ENCODE results near the gene ICOSLG.
"Not testable (repeated sequence)": the region's sequence is repeated elsewhere in the genome, so short reads cannot be mapped to it uniquely, and the experiment has no call there.

The ICOSLG gene

DNA sequence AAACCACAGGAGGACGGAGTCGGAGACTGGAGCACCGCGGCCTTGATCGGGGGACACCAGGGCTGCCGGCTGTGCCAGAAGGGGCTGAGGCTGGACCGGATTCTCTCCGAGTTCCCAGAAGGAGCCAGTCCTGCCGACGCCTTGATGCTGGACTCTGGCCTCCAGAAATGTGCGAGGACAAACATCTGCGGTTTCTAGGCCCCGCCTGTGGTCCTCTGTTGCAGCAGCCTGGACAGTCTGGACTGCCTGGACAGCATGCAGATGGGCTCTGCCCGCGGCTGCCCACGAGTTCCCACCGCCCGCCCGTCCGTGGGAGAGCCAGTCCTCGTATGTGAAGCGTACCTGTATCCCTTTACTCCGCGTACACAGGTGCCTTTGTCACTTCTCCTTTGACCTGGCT lies 34.6 kb downstream of the ICOSLG start:
- H3K27ac ChIP-seq (ENCODE audit: low read length); H2AFZ ChIP-seq (ENCODE audit: low read depth, low read length); H3K4me1 ChIP-seq (ENCODE audit: low read length); H3K27me3 ChIP-seq (ENCODE audit: low read depth, low read length); H4K20me1 ChIP-seq (ENCODE audit: insufficient read depth, low read length); H3K4me3 ChIP-seq (ENCODE audit: low read length); H3K4me2 ChIP-seq (ENCODE audit: low read length); H3K9ac ChIP-seq (ENCODE audit: low read length); H3K79me2 ChIP-seq (ENCODE audit: low read length); H3K9me3 ChIP-seq (ENCODE audit: insufficient read depth, low read length); H3K36me3 ChIP-seq (replicated peaks; ENCODE audit: low read depth, low read length): not testable (repeated sequence)

DNA sequence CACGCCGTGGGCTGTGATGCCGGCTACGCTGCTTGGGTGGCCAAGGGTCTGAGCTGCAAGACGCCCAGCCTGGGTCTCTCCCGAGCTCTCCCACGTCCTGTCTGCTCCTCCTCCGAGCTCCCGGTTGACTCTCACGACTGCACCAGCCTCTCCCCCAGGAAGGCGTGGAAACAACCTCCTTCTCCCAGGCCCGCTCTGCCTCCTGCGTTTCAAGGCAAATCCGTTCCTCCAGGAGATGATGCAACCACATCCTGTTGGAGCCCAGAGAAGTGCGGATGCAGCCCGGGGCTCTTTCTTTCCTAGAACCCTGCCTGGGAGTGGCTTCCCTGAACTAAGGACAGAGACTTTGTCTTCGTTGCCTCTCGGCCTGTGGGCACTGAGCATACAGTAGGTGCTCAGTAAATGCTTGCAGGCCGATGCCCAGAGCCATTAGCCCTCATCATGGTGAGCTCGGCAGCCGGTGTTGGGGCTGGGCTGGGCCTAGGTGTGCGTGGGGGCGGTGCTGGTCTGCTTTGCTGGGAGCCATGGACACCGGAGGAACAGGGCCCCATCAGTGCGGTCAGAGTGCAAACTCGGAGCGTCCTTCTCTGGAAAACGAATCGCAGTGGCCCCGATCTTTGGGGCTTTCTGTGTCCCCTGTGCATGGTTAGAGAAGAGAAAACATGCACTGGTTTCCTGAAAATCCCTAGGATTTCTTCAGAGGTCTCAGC lies 38.0 kb downstream of the ICOSLG start:
- H3K27ac ChIP-seq (ENCODE audit: low read length); H4K20me1 ChIP-seq (ENCODE audit: insufficient read depth, low read length); H3K9me3 ChIP-seq (ENCODE audit: insufficient read depth, low read length); H2AFZ ChIP-seq (ENCODE audit: low read depth, low read length); H3K79me2 ChIP-seq (ENCODE audit: low read length); H3K9ac ChIP-seq (ENCODE audit: low read length); H3K4me3 ChIP-seq (ENCODE audit: low read length); H3K36me3 ChIP-seq (replicated peaks; ENCODE audit: low read depth, low read length); H3K4me1 ChIP-seq (ENCODE audit: low read length); H3K4me2 ChIP-seq (ENCODE audit: low read length); H3K27me3 ChIP-seq (ENCODE audit: low read depth, low read length): not testable (repeated sequence)

DNA sequence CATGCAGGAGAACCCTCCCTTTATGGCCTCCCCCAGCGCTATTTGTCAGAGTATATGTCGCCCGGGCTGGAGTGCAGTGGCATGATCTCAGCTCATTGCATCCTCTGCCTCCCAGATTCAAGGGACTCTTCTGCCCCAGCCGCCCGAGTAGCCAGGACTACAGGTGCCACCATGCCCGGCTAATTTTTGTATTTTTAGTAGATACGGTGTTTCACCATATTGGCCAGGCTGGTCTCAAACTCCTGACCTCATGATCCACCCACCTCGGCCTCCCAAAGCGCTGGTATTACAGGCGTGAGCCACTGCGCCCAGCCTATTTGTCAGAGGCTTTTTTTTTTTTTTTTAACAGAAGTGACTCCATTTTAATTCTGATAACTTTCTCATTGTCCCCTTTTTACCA lies 40.7 kb downstream of the ICOSLG start:
- not testable (repeated sequence) for H4K20me1 ChIP-seq (ENCODE audit: insufficient read depth, low read length); H3K4me2 ChIP-seq (ENCODE audit: low read length); H3K9ac ChIP-seq (ENCODE audit: low read length); H3K27me3 ChIP-seq (ENCODE audit: low read depth, low read length); H3K9me3 ChIP-seq (ENCODE audit: insufficient read depth, low read length); H3K36me3 ChIP-seq (replicated peaks; ENCODE audit: low read depth, low read length); H3K27ac ChIP-seq (ENCODE audit: low read length); H3K79me2 ChIP-seq (ENCODE audit: low read length); H2AFZ ChIP-seq (ENCODE audit: low read depth, low read length); H3K4me3 ChIP-seq (ENCODE audit: low read length)
- peaks cover 14% of the 10 kb centered on the region for H3K4me1 ChIP-seq (ENCODE audit: low read length)

DNA sequence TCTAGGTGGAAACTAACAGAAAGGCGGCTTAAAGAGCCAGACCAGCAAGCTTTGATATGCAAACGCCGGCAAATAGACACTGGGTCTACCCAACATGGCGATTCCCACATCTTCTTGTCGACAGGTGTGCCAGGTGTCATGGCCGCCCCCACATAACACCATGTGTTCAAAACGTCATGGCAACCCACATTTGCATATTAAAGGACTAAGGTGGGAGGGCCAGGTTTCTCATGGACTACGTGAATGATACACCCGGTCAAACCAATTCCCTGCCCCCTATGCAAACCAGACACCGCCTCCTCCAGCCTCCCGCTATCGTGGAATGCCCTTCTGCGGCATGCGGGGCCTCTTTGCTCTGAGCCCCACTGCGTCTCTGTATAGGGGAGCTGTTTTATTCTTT lies 41.3 kb downstream of the ICOSLG start:
- no peaks in the 10 kb centered on the region for H3K27me3 ChIP-seq (ENCODE audit: low read depth, low read length)
- H4K20me1 ChIP-seq (ENCODE audit: insufficient read depth, low read length): no peaks in the 10 kb centered on the region
- peaks cover 14% of the 10 kb centered on the region for H3K4me1 ChIP-seq (ENCODE audit: low read length)
- no peaks in the 10 kb centered on the region for H3K9me3 ChIP-seq (ENCODE audit: insufficient read depth, low read length)
- no peak overlapping the region for H2AFZ ChIP-seq (ENCODE audit: low read depth, low read length)
- no peak overlapping the region for H3K27ac ChIP-seq (ENCODE audit: low read length)
- H3K9ac ChIP-seq (ENCODE audit: low read length): no peak overlapping the region
- H3K79me2 ChIP-seq (ENCODE audit: low read length): no peaks in the 10 kb centered on the region
- no peaks in the 10 kb centered on the region for H3K36me3 ChIP-seq (replicated peaks; ENCODE audit: low read depth, low read length)
- TF ChIP-seq, protein P1, sequence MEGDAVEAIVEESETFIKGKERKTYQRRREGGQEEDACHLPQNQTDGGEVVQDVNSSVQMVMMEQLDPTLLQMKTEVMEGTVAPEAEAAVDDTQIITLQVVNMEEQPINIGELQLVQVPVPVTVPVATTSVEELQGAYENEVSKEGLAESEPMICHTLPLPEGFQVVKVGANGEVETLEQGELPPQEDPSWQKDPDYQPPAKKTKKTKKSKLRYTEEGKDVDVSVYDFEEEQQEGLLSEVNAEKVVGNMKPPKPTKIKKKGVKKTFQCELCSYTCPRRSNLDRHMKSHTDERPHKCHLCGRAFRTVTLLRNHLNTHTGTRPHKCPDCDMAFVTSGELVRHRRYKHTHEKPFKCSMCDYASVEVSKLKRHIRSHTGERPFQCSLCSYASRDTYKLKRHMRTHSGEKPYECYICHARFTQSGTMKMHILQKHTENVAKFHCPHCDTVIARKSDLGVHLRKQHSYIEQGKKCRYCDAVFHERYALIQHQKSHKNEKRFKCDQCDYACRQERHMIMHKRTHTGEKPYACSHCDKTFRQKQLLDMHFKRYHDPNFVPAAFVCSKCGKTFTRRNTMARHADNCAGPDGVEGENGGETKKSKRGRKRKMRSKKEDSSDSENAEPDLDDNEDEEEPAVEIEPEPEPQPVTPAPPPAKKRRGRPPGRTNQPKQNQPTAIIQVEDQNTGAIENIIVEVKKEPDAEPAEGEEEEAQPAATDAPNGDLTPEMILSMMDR (IDR thresholded peaks at IDR 0.05; ENCODE audit: low read depth, low read length): no peak
- no peak for TF ChIP-seq EZH2phosphoT487 (IDR thresholded peaks at IDR 0.05; ENCODE audit: low read depth)
- no peak overlapping the region for H3K4me2 ChIP-seq (ENCODE audit: low read length)
- H3K4me3 ChIP-seq (ENCODE audit: low read length): no peak overlapping the region

DNA sequence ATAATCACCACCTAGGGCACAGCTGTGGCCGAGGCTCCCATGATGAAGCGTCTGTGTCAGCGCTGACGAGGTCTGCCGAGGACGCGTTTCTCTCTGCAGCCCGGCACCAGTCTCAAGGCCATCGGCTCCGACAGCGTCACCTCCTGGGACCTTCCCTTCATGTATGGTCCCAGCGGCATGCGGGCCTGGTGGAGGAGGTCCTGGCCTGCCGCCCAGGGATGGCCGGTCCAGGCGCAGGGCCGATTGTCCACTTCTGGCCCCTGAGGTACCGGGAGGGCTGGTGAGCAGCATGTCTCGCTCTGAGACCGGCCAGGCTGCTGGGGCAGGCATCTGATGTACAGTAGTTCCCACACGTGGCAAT lies 43.6 kb downstream of the ICOSLG start:
- H3K9ac ChIP-seq (ENCODE audit: low read length); H3K9me3 ChIP-seq (ENCODE audit: insufficient read depth, low read length); H3K36me3 ChIP-seq (replicated peaks; ENCODE audit: low read depth, low read length); H4K20me1 ChIP-seq (ENCODE audit: insufficient read depth, low read length); H2AFZ ChIP-seq (ENCODE audit: low read depth, low read length); H3K27me3 ChIP-seq (ENCODE audit: low read depth, low read length); H3K27ac ChIP-seq (ENCODE audit: low read length); H3K4me2 ChIP-seq (ENCODE audit: low read length); H3K79me2 ChIP-seq (ENCODE audit: low read length); H3K4me3 ChIP-seq (ENCODE audit: low read length): not testable (repeated sequence)
- H3K4me1 ChIP-seq (ENCODE audit: low read length): peaks cover 14% of the 10 kb centered on the region

DNA sequence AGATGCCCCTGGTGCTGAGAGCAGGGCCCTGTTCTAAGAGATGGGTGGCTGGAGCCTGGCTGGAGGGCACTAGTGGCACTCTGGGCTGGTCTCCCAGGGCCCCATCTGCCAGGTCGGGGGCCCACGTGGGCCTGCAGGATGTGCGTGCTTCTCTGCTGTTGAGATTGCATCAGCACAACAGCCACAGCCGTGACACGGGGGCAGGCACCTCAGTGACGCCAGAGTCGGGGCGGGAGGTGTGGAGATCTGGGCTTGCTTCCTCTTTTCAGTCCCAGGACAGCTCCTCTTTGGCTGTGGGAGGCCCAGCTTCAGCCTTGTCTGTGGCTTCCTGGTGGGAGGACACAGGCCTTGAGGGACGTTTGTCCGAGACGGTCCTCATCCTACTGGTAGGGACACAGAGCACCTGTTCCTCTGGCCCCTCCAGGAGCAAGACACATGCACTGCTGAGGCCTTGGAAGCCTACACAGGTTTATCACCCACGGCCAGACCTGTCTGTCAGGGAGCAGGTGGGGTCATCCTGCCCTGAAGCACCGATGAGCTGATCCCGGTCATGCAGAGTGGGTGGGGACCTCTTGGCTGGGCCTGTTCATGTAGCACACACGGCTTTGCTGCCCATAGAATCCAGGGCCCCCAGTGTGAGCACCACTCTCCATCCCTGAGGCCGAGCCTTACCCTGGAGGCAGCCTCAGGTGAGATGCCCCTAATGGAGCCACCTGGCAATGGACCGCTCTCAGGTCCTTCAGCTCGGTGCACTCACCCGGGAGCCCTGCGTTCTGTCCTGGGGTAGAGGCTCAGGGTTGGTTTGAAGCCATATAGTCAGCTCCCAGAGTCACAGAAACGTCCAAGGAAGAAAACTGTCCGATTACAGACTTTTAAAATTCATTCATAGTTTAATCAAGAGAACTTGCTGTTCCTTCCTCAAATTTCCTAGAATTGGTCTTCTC lies 44.3 kb downstream of the ICOSLG start:
- H3K4me3 ChIP-seq (ENCODE audit: low read length); H3K36me3 ChIP-seq (replicated peaks; ENCODE audit: low read depth, low read length); H3K27me3 ChIP-seq (ENCODE audit: low read depth, low read length); H2AFZ ChIP-seq (ENCODE audit: low read depth, low read length); H4K20me1 ChIP-seq (ENCODE audit: insufficient read depth, low read length); H3K9me3 ChIP-seq (ENCODE audit: insufficient read depth, low read length); H3K79me2 ChIP-seq (ENCODE audit: low read length): not testable (repeated sequence)
- peak overlapping the region; percentile 32; the same call in 1 of the 2 replicates for H3K9ac ChIP-seq (ENCODE audit: low read length)
- H3K4me1 ChIP-seq (ENCODE audit: low read length): peaks cover 14% of the 10 kb centered on the region
- peak overlapping the region; percentile 46; the same call in 1 of the 2 replicates for H3K4me2 ChIP-seq (ENCODE audit: low read length)
- H3K27ac ChIP-seq (ENCODE audit: low read length): peak overlapping the region; percentile 39; the same call in 1 of the 2 replicates

DNA sequence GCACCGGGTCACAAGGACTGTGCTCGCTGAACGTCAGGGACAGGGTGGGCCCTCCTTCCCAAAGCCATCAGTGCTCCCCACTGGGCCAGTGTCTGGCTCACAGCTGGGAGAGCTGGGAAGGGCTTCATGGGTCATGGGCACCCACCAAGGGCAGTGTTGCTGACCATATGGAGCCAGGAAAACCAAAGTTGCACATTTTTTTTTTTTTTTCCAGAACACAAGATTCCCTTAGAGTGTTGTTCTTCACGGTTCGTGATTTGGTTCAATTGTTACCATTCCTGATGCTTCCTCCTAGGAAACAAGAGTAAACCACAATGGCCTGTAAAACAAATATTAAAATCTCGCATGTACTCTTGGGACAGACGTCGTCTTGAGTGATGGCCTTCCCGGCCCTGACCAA lies 45.9 kb downstream of the ICOSLG start:
- not testable (repeated sequence) for H3K9ac ChIP-seq (ENCODE audit: low read length); H3K4me1 ChIP-seq (ENCODE audit: low read length); H3K79me2 ChIP-seq (ENCODE audit: low read length); H2AFZ ChIP-seq (ENCODE audit: low read depth, low read length); H3K36me3 ChIP-seq (replicated peaks; ENCODE audit: low read depth, low read length); H3K4me2 ChIP-seq (ENCODE audit: low read length); H3K9me3 ChIP-seq (ENCODE audit: insufficient read depth, low read length); H4K20me1 ChIP-seq (ENCODE audit: insufficient read depth, low read length); H3K27ac ChIP-seq (ENCODE audit: low read length); H3K27me3 ChIP-seq (ENCODE audit: low read depth, low read length); H3K4me3 ChIP-seq (ENCODE audit: low read length)

DNA sequence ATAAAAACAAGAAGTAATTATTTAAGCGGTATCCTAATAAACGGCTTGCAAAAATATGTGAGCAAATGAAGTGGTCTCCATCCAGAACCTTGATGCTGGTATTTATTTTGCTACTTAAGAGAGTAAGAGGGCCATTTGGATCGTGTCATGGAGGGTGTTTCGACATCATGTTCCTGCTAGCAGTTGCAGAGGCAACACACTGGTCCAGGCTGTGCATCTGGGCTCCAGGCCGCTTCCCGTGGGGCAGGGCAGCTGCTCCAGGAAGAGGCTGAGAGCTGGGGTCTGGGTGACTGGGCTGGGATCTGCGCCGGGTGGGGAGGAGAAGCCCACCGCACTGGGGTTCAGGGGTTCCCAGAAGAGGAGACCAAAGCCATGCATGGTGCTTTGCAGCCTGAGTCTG lies 46.3 kb downstream of the ICOSLG start:
- H3K4me2 ChIP-seq (ENCODE audit: low read length); H3K27me3 ChIP-seq (ENCODE audit: low read depth, low read length); H3K4me1 ChIP-seq (ENCODE audit: low read length); H3K79me2 ChIP-seq (ENCODE audit: low read length); H3K9ac ChIP-seq (ENCODE audit: low read length); H4K20me1 ChIP-seq (ENCODE audit: insufficient read depth, low read length); H3K4me3 ChIP-seq (ENCODE audit: low read length); H2AFZ ChIP-seq (ENCODE audit: low read depth, low read length); H3K27ac ChIP-seq (ENCODE audit: low read length); H3K36me3 ChIP-seq (replicated peaks; ENCODE audit: low read depth, low read length); H3K9me3 ChIP-seq (ENCODE audit: insufficient read depth, low read length): not testable (repeated sequence)

Measured in OCI-LY3 (cell line).